Activated naive CD4-positive, alpha-beta T cell treated with Interleukin-2 at 50 U/mL for 16 hours (primary cell): Measurements from ENCODE around the gene SEPTIN11.

Source experiments
- DNase-seq: peaks from one replicate; pipeline ENCODE4 v3.0.0-alpha.2; 2020

SEPTIN11 gene

DNA sequence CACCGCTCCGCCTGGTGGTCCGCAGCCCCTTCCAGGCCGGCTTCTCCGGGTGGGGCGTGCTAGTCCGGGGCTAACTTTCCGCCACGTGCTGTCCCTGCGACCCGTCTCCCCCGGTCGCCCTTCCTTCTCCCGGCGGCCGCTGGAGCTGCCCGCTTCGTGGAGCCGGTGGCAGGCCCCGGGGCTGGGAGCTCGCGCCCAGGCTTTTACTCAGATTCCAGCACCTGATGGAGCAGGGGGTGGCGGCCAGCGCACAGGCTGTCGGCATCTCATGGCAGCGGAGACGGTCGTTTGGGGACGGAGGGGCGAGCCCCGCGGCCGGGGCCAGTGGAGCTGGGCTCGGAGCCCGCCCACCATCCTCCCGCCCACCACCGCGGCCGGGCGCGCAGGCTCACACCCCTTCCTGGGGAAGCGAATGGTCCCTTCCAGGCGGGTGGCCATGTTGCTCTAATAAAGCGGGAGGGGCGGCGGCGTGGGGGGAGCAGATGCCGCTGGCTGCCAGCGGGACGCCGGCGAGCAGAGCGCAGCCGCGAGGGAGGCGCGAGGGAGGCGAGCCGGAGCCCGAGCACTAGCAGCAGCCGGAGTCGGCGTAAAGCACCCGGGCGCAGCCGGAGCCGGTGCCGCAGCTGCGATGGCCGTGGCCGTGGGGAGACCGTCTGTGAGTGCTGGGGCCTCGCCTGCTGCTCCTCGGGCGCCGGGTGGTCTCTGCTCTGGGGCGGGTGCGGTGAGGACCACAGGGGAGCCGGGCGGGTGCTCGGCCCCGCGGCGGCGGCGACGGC, at the start of gene SEPTIN11:
Gene SEPTIN11 (plus strand): TSS at position 477 of the 776 bp plus-strand sequence. CDS start 152 bp downstream, at position 629.
- peak; percentile 87 for DNase-seq

DNA sequence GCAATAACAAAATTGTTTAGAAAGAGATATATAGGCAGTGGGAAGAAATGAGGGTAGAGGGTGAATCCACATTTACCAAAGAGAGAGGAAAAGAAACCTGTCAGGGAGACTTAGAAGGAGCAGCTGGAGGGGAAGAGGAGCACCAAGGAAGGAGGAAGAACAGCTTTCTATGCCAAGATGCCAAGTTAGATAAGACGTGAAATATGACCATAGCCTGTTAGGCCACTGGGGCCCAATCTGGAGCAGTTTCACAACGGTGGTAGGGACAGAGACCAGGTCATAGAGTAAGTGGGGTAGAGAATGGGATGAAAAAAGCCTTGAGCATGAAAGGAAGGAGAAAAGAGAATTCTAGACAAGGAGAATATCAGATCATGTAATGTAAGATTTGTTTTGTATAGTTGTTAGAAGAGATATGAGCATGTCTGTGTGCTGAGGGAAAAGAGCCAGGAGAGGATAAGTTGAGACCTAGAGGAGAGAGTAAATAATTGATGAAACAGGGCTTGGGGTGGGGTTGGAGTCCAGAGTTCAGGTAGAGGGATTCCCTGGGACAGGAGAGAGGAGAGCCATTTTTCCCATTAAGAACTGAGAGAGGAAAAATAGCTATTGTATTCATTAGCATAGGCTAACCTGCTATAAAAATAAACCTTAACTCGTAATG, 47.2 kb upstream of the SEPTIN11 start:
- DNase-seq, result no peak

DNA sequence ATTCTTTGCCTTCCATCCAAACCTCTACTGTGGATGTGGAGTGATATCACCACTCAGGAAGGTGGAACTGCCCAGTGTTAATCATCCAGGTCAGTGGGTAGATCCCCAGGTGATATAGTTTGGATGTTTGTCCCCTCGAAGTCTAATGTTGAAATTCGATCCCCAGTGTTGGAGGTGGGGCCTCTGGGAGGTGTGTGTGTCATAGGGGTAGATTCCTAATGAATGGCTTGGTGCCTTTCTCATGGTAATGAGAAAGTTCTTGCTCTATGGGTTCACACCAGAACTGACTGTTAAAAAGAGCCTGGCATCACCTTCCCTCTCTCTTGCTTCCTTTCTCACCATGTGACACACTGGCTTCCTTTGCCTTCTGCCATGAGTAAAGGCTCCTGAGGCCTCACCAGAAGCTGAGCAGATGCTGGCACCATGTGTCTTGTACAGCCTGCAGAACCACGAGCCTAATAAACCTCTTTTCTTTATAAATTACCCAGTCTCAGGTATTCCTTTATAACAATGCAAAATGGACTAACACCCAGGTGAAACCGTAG, 44.8 kb upstream of the SEPTIN11 start:
- no peak for DNase-seq

DNA sequence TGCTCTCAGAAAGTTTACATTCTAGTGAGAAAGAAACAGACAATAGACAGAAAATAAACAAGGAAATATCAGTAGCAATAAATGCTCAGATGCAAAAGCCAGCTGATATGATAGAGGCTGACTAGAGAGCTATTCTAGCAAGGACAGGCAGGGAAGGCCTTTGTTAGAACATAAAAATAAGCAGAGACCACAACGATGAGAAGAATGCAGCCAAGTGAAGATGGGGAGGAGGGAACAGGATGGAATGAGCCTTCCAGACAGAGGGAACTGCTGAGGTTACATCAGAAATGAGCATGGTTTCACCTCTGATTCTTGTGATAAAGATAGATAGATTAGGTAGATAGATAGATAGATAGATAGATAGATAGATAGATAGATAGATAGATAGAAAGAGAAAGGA, 44.0 kb upstream of the SEPTIN11 start:
- DNase-seq, result no peak

DNA sequence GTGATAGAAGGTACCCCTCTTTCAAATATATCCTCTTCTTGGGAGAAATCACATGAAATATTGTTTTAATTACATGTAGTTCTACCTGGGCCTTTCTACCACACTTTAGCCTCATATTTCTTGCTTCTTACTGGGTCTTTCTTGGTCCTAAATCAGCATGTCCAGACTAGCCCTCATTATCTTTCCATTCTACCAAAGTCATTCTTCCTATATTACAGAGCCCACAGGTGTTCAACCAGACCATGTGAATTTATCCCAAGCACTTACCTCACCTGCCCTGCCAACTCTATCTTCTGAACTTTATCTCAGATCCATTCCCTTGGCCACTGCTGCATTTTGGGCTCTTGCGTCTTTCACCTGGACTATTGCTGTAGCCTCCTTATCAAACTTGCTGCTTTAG, 39.8 kb upstream of the SEPTIN11 start:
- no peak for DNase-seq

DNA sequence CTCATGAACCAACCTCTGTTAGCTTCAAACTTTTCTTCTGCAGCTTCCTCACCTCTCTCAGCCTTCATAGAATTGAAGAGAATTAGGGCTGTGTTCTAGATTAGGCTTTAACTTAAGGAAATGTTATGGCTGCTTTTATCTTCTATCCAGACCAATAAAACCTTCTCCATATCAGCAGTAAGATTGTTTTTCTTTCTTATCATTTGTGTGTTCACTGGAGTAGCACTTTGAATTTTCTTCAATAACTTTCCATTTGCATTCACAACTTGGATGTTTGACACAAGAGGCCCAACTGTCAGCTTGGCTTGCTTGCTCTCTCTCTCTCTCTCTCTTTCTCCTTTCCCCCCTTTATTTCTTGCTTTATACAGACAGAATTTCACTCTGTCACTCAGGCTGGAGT, 28.8 kb upstream of the SEPTIN11 start:
- no peak for DNase-seq

DNA sequence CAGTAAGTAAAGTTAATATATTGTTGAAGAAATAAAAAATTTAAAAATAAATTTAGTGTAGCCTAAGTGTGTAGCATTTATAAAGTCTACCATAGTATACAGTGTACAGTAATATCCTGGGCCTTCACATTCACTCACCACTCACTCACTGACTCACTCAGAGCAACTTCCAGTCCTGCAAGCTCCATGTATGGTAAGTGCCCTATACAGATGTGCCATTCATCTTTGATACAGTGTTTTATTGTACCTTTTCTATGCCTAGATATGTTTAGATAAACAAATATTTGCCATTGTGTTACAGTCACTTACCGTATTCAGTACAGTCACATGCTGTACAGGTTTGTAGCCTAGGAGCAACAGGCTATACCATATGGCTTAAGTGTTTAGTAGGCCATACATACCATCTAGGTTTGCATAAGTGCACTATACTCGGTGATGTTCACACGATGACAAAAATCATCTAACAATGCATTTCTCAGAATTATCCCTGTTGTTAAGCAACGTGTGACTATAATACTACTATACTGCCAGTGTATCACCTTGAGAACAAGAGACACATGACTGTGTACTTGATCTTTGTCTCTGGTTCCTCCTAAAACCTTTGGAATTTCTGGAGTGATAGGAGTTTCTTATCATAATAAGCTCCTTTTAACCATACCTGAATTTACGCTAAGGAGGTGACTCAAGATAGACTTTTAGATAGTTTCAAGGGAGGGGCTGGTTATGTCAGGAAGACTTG, 25.8 kb upstream of the SEPTIN11 start:
- no peak for DNase-seq

DNA sequence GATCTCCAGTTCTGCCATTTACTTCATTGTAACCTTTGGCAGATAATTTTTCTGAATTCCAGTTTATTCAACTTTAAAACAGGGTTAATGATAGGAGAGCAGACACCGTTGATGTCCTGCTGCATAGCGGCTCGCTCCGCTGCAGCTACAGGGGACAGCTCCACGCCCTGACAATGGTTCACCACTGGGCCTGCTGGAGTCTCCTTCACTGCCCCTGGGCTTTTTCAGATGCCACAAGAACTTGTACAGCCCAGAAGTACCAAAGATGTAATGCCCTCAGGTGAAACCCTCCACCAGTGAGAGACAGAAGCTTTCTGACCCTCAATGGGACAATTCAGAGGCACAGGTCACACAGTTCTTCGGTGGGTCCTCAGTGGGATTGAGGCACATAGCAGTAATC, 22.7 kb upstream of the SEPTIN11 start:
- no peak for DNase-seq

DNA sequence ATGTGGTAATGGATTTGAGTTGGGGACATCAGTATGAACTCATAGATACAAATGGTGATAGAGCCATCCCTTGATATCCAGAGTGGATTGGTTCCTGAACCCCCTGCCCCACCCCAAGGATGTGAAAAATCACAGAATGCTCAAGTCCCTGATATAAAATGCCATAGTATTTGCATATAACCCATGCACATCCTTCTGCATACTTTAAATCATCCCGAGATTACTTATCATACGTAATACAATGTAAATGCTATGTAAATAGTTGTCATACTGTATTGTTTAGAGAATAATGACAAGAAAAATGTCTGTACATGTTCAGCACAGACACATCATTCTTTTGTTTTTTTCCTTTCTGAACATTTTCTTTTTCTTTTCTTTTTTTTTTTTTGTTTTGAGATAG, 18.9 kb upstream of the SEPTIN11 start:
- DNase-seq, result no peak

DNA sequence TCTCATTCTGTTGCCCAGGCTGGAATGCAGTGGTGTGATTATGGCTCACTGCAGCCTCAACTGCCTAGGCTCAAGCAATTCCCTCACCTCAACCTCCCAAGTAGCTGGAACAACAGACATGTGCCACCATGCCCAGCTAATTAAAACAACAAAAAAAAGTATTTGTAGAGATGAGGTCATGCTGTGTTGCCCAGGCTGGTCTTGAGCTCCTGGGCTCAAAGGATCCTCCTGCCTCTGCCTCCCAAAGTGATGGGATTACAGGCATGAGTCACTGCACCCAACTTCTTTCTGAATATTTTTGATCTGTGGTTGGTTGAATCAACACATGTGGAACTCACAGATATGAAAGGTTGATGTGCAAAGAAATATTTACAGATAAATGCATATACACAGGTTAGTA, 18.5 kb upstream of the SEPTIN11 start:
- no peak for DNase-seq

DNA sequence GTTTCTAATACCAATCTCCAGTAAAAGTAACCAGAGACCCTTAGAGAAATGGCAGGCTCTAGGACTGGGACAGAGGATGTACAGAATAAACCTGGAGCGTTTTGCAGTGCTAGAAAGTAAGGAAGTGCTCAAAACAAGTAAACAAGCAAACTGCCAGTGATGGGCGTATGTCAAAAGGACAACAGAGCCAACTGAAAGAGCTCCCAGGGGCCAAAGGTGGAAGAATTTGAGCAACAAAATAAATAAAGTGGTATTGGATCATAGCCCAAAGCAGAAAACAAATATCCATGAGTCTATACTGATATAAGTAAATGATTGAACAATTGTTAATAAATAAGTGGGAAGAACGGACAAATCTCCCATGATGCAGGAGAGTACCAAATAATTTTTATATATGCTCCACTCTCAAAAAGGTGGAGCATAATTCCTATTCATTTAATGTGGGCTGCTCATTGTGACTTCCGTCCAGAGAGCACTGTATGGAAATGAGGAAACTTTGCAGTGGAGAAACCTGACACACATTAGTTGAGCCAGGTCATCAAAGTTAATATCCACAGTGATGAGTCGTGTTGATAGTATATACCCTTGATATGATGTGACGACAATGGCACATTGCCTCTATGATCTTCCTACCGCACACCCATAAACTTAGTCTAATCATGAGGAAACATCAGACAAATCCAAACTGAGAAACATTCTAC, 17.8 kb upstream of the SEPTIN11 start:
- DNase-seq, result no peak

DNA sequence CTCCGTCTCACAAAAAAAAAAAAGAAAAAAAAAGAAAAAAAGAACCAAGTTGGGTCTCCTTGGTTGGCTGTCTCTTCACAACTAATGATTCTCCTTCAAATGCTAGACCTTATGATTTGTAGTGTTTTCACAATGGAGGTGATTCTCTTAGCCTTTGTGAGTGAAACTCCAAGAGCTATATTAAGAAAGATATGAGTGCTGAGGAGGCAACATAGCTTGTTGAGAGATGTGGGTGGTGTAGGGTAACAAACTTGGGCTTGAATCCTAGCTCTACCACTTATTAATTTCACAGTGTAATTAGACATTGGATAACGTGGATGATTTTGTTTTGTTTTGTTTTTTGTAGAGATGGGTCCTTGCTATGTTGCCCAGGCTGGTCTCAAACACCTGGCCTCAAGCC, 10.4 kb upstream of the SEPTIN11 start:
- no peak for DNase-seq

DNA sequence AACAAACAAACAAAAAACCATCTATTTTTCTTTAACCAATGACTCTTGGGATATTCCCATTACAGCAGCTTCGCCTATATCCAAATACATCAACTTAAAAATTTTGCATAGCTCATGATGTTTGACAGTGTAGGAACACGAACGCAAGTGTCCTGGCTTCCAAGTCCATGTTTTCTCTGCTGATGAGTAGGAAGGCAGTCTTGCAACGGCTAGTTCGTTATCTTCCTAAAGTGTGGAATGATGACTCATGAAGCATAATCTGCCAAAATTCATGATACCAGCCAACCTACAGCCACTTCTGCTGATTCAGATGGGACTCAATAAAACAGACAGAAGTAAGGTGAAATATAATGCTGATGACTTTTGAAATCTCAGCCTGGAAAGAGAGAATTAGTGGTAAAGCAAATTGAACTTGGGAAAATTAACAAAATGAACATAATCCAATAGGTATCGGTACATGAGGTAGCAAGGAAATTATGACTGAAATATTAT, 6.4 kb upstream of the SEPTIN11 start:
- DNase-seq, result no peak

DNA sequence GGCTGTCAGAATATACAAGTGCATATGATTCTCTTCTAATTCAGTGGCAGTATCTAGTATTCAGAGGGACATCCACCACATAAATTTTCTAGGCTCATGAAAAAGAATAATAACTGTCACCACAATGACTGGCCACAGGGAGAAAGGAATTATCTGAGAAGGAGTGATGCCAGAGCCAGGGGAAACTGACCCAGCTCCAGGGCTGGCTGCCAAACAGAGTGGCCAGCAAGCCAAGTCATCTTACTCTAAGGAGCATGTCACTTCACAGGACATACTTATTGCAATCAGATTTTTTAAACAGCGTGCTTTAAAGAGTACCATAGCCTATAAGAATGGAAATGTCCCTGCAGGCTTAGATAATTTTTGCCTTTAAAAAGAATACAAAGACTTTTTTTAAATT, 5.8 kb upstream of the SEPTIN11 start:
- DNase-seq, result no peak

DNA sequence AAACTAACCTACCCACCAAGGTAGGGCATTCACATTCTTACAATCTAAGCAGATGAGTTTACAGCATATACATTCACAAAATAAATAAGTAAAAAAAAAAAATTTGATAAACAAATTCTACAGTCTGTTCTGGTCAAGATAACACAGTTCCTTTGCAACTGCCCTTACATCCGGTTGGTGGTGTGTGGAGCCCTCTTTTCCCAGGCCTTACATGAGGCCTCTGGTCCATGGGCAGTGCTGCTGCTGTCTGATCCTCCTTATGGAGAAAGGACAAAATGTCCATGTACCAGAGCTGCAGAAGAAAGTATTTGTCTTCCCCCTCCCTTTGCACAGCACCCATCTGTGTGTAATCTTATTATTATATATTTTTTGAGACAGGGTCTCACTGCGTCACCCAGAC, 2.2 kb upstream of the SEPTIN11 start:
- DNase-seq, result no peak

DNA sequence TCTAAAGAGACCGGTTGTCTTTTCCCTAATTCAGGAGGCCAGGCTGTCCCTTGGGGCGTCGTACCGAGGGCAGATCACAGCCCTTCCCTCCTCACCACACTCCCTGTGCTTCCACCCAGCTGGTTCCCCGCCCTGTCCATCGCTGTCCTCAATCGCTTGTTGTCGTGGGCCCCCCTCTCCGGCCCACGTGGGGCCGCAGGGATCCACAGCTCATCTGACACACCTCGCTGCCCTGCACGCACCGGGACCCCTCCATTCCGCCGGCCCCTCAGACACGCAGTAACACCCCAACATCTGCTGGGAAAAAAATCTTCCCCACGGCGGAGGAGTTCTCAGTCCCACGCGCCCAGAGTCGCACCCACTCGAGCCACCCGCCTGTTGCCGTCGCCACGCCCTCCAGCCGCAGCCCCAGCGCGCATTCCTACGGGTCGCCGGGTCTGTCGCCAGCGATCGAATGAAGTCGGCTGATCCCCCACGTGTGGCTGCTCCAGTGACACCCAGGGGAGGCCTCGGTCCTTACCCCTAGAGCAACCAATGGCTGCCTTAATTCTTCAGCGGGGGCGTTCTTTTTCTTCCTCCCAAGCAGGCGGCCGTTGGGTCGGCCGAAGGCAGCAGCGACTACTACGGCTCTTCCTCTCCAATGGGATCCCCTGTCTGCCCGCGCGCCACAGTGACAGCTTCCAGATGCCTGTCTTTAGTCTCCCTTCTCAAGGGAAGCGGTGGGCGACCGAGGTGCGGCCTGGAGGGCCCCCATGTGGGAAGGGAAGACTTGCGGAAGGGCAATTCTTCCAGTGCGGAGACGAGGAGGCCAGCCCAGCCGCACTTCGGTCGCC, 893 bp upstream of the SEPTIN11 start:
- DNase-seq, result peak; percentile 65

DNA sequence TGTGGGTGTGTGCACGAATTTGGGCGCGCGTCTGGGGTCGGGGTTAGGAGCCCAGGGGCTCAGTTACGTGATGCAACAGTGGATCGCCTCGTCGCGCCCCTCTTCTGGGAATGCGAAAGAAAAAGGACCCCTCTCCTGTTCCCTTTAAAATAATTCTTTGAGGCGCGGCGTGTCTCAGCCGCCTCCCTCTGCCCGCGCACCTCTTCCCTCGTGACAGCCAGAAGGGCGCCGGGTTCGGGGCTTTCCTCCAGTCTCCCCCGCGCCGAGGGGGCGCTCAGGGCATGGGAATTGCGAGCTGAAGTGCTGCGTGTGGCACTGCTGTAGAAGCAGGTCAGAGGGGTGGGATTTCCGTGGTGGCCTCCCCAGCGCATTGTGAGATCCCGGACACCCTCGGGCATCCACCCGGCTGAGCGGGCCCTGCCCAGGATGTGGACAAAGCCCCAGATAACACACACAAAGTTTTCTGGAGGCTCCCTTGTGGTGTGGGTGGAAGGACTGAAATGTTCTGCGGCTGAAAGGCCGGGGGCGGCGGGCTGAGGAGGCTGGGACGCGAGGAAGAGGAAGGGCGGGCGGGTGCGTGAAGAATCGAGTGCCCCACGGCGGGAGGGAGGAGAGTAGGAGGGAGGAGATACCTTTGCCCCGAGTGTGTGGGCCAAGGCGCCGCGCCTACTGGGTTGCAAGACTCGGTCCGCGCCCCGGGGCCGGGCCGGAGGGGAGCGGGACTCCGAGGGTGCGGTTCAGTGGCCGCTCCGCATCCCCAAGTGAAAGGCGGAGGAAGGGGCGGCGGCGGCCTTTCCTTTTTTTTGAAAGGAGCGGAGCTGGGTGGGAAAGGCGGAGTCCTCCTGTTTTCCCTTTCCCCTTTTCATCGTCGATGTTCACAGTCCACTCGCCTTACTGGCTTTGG, 752 bp downstream of the SEPTIN11 start:
- peak; percentile 70 for DNase-seq

DNA sequence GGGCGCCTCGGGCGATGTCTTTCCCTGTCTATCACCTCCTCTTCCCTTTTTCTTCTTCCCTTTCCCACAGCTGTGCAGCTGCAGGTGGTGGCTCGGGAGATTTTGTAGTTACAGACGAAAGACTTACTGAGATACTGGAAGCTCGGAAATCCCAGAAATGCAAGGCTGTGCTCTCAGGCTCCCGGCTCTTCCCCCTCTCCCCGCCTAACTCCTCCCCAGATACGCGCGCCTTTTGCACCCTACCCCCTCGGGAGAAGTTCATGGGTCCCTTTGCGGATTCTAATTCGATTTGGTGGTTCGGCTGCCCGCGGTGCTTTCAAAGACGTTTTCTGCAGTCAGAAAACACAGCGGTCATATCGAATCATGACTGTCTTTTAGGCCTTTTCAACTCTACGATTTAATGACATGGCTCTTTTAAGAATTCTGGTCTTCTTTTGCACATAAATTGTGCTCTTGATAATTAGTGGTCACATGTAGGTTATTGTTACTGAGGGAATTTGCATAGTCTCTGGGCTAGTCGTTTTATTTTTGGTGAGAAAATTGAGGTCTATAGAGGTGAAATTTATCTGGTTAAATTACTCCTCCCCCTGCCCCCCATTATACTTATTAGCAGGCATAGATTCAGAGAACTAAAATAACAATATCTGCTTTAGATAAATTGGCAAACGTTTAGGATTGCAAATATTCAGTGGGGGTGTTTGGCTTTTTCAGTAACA, 1.6 kb downstream of the SEPTIN11 start:
- peak; percentile 14 for DNase-seq

DNA sequence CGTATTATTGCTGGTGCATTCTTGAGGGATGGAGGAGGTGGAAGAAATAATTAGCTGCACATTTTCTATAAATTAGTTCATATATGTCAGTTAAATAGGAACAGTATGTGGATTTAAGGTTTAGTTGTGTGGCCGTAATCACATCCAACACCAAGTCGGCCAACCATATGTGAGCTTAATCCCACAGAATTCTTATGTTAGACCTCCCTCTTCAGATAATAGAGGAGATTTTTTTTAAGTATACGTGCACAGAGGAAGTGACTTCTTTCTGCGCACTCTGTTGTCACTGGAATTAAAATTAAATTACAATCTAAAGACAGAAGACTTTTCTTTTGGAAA, 2.1 kb downstream of the SEPTIN11 start:
- no peak for DNase-seq

DNA sequence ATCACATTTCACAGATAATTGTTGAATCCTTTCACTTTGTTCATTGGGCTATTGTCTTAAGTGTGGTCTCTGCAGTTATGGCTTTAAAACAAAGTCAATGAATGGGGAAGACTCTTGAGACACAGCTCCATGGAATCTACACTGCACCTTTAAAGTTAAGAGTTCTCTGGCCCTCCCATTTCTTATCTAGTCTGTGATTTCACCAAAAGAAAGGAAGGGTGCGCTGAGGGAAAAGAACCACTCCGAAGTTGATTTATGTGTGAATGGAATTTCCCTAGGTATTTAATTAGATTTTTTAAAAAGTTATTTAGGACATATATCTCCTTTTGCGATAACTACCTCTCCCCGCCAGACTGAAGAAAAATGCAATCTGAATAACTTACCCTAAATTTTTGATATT, 2.5 kb downstream of the SEPTIN11 start:
- DNase-seq, result no peak
